Aorta (tissue), 5 donors: ENCODE results near the gene MGAT4A. TPM values are rescaled to one million over a fixed set of nuclear protein-coding genes. Genes with fewer than 3 reads are reported as not detected.

Experiments
- ATAC-seq: fragments of 200-7000 bp; cut with Tn5 transposase; one replicate; pipeline ENCODE4 v1.9.1; 2022; ENCODE audit warnings: moderate library complexity; ENCODE audit not compliant: low FRiP score
- DNase-seq, 2 donors: peaks; one replicate each; pipeline ENCODE4 v3.0.0-alpha.2; 2020
- H3K27ac ChIP-seq, 2 donors: one replicate each; pipeline ENCODE4 v1.5.1; 2013; ENCODE audit warnings: low read length in 2 of 2, mild to moderate bottlenecking in 2 of 2, moderate library complexity in 2 of 2, control low read depth in 1 of 2, inconsistent platforms in 1 of 2, low read depth in 1 of 2
- H3K27me3 ChIP-seq, 2 donors: one replicate each; pipeline ENCODE4 v1.6.1; 2013; ENCODE audit warnings: control low read depth in 1 of 2, low read length in 1 of 2, mild to moderate bottlenecking in 1 of 2, moderate library complexity in 1 of 2; ENCODE audit not compliant: insufficient read depth in 2 of 2, control insufficient read depth in 1 of 2
- H3K36me3 ChIP-seq, 2 donors: one replicate each; pipeline ENCODE4 v1.6.1; 2013; ENCODE audit warnings: control low read depth in 1 of 2, low read length in 1 of 2, mild to moderate bottlenecking in 1 of 2; ENCODE audit not compliant: insufficient read depth in 2 of 2, control insufficient read depth in 1 of 2
- H3K4me1 ChIP-seq, 2 donors: one replicate each; pipeline ENCODE4 v1.6.1; 2013; ENCODE audit warnings: low read length in 2 of 2, control low read depth in 1 of 2, mild to moderate bottlenecking in 1 of 2, moderate library complexity in 1 of 2; ENCODE audit not compliant: insufficient read depth in 2 of 2, control insufficient read depth in 1 of 2
- H3K4me3 ChIP-seq, 2 donors: one replicate each; pipeline ENCODE4 v1.5.1; 2013; ENCODE audit warnings: low read length in 2 of 2, control low read depth in 1 of 2, mild to moderate bottlenecking in 1 of 2
- H3K9me3 ChIP-seq: one replicate; pipeline ENCODE4 v1.6.1; 2013; ENCODE audit warnings: mild to moderate bottlenecking, low read length; ENCODE audit not compliant: control insufficient read depth
- WGBS, 2 donors: extraction: QIAGEN DNeasy Blood & Tissue Kit; methylation state at CpG; one replicate each; pipeline ENCODE4 v1.1.7; 2013; 5-methylcytosine and 5-hydroxymethylcytosine counted together
- intact Hi-C, 2 donors: fragments of 100-400 bp; cut with DNase I; formaldehyde crosslinking; loops; one replicate each; pipeline versions ENCODE4 v1.14.2 to v1.15.0; 2022
- polyA plus RNA-seq, 2 donors: library from polyadenylated mRNA; stranded (reverse); fragments of 200-250 nt; gene quantifications; one replicate each; pipeline ENCODE4 v1.2.3, GENCODE V29; 2013
- total RNA-seq, 2 donors: library from RNA; stranded (reverse); fragmentation: NEBNext Ultra II Directional; extraction: Animal tissue kit (Norgen Biotek cat#: 25700); gene quantifications; one replicate each; pipeline ENCODE4 v1.2.1, GENCODE V29; 2021
- donor health status: healthy with polysubstance abuse.
- donor health status: Bipolar disorder and iron deficiency.
- donor health status: DM: no; HTN: no; CAD: no.
- donor health status: DM: no; HTN: no; CAD: no.
- donor health status: DM: yes; HTN: yes; CAD: no.

The MGAT4A gene
- total and polyA plus RNA-seq, 4 donors = 4.9 to 65.8 (median 29.7) TPM

DNA sequence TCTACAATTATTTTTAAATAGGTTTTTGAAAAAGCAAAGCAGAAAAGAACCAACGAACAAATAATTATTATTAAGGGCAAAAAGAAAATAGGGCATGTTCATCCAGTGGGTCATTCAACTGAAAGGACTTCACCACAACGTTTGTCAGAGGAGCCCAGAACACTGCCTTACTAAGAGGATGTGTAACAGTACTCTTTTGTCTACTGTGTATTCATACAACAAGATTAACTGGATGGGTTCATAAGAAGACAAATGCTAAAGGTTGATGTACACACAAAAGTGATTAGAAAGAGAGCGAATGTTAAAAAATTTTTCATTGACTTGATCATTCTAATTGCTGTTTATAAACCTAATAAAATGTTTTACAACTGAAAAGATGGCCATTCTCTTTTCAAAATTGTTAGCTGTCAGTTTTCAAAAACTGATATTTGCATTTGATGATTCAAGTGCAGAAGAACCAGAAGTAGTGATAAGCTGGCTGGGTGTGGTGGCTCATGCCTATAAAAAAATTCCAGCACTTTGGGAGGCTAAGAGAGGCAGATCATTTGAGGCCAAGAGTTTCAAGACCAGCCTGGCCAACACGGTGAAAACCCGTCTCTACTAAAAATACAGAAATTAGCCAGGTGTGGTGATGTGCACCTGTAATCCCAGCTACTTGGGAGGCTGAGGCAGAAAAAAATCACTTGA, 33.1 kb downstream of the MGAT4A start:
- Histone ChIP-seq H3K4me3 (no peak overlapping the region), H3K27me3 (no peaks in the 10 kb centered on the region), H3K27ac (no peak overlapping the region), H3K36me3 (no peaks in the 10 kb centered on the region), H3K9me3 (no peaks in the 10 kb centered on the region), H3K4me1 (peaks cover 0 to 1% of the 10 kb centered on the region in 2 donors)
- intact Hi-C loops = no loop called here
- DNase-seq (no peak), ATAC-seq (no peak)
- 88 to 91% methylated on average over 5 of the region's 5 CpGs for WGBS, 2 donors

DNA sequence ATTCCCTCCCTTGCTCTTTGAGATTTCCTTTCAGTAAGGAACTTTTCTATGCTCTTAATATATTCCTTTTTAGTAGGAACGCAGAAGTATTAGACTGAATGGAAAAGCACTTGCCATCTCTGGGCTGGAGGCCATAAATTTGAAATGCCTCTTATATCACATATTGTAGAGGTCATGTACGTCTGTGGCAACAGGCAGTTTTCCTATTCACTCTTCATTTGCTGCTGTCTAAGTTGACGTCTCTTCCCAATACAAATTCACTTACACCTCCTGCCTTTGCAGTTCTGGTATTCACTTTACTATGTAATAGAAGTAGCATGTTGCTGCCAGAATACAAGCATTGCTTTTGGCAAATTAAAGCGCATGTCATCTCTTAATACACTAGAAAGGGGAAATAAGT, 34.7 kb downstream of the MGAT4A start:
- no peaks in the 10 kb centered on the region for H3K27me3 ChIP-seq
- no peaks in the 10 kb centered on the region for H3K4me1 ChIP-seq
- H3K9me3 ChIP-seq = no peaks in the 10 kb centered on the region
- H3K36me3 ChIP-seq = no peaks in the 10 kb centered on the region
- DNase-seq (no peak), ATAC-seq (no peak)
- intact Hi-C loops = no loop called here
- H3K27ac ChIP-seq = no peak overlapping the region
- no peak overlapping the region for H3K4me3 ChIP-seq
- 92 to 95% methylated on average over 4 of the region's 4 CpGs for WGBS, 2 donors

DNA sequence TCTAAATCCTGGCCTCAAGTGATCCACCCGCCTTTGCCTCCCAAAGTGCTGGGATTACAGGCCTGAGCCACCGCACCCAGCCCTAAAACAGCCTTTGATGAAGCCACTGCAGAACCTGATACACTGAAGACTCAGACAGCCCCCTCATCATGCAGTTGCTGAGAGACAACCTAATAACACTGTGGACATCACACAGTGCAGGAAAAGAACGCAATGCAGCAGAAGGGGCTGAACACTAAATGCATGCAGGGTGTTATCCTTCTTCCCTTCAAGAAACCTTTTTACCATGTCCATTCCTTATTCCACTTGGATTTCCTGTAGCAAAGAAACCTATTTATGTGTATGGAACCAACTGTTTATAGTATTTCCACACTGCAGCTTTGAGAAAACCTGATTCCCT, 35.7 kb downstream of the MGAT4A start:
- no peak for DNase-seq

DNA sequence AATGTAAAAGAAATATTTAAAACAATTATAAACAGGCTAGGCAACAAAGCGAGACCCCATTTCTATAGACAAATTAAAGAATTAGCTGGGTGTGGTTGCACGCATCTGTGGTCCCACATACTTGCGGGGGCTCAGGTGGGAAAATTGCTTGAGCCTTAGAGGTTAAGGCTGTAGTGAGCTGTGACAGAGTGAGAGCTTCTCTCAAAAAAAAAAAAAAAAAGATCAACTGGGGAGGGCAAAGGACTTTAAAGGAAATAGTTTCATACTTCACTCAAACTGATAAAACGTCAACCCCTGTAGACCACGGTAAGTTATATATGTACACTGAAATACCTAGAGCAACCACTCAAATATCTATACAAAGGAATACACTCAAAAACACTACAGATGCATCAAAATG, 37.5 kb downstream of the MGAT4A start:
- H3K9me3 ChIP-seq = no peaks in the 10 kb centered on the region
- no peak overlapping the region for H3K4me3 ChIP-seq
- no peaks in the 10 kb centered on the region for H3K4me1 ChIP-seq
- no peaks in the 10 kb centered on the region for H3K27me3 ChIP-seq
- ATAC-seq (no peak), DNase-seq (no peak)
- 91 to 98% methylated on average over 5 of the region's 5 CpGs for WGBS, 2 donors
- H3K27ac ChIP-seq = no peak overlapping the region
- H3K36me3 ChIP-seq = no peaks in the 10 kb centered on the region
- intact Hi-C loops = no loop called here

More for the DNA sequence above, 35.7 kb downstream of the MGAT4A start:
- Histone ChIP-seq H3K27me3 (no peaks in the 10 kb centered on the region), H3K9me3 (no peaks in the 10 kb centered on the region), H3K4me3 (no peak overlapping the region), H3K4me1 (no peaks in the 10 kb centered on the region), H3K27ac (no peak overlapping the region), H3K36me3 (no peaks in the 10 kb centered on the region)
- 92 to 93% methylated on average over 3 of the region's 3 CpGs for WGBS, 2 donors
- no peak for ATAC-seq
- intact Hi-C loops = no loop called here

DNA sequence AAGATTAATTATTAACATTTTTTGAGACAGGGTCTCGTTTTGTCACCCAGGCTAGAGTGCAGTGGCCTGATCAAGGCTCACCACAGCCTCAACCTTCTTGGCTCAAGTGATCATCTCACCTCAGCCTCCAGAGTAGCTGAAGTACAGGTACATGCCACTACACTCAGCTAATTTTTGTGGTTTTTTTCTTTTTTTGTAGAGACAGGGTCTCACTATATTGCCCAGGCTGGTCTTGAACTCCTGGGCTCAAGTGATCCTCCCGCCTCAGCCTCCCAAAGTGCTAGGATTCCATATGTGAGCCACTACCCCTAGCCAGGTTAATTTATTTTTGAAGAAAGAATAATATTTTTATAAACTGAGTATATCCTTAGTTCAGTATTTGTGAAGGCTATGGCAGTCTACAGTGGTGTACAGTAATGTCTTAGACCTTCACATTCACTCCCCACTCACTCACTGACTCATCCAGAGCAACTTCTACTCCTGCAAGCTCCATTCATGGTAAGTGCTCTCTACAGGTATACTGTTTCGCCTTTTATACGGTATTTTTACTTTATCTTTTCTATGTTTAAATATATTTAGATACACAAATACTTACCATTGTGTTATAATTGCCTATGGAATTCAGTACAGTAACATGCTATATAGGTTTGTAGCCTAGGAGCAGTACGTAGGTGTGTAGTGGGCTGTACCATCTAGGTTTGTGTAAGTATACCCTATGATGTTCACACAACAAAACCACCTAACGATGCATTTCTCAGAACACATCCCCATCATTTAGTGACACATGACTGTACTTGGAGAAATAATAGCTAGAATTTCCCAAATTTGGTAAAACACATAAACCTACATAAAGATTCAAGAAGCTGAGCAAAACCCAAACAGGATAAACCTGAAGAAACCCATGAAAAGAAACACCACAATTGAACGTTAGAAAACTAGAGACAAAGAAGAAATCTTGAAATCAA, 38.6 kb downstream of the MGAT4A start:
- H3K9me3 ChIP-seq = no peaks in the 10 kb centered on the region
- no peak for ATAC-seq
- 94 to 95% methylated on average over 7 of the region's 7 CpGs for WGBS, 2 donors

DNA sequence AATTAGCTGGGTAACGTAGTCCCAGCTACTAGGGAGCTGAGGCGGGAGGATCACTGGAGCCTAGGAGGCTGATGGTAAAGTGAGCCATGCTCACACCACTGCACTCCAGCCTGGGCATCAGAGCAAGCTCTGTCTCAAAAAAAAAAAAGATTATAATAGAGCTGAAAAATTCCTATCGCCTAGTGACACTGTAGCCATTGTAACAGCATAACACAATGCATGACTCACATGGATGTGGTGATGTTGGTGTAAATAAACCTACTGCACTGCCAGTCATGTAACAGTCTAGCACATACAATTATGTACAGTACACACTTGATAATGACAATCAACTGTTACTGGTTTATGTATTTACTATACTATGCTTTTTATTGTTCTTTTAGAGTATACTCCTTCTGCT, 39.6 kb downstream of the MGAT4A start:
- ATAC-seq (no peak), DNase-seq (no peak)
- Histone ChIP-seq H3K36me3 (no peaks in the 10 kb centered on the region), H3K4me1 (no peaks in the 10 kb centered on the region), H3K4me3 (no peak overlapping the region), H3K9me3 (no peaks in the 10 kb centered on the region), H3K27me3 (no peaks in the 10 kb centered on the region), H3K27ac (no peak overlapping the region)
- WGBS, 2 donors = 94 to 97% methylated on average over 3 of the region's 3 CpGs
- intact Hi-C loops = no loop called here

More for the DNA sequence above, 38.6 kb downstream of the MGAT4A start:
- no peak for DNase-seq
- H3K27ac ChIP-seq = no peak overlapping the region
- H3K27me3 ChIP-seq = no peaks in the 10 kb centered on the region
- no peaks in the 10 kb centered on the region for H3K4me1 ChIP-seq
- intact Hi-C loops = no loop called here
- H3K36me3 ChIP-seq = no peaks in the 10 kb centered on the region
- no peak overlapping the region for H3K4me3 ChIP-seq

DNA sequence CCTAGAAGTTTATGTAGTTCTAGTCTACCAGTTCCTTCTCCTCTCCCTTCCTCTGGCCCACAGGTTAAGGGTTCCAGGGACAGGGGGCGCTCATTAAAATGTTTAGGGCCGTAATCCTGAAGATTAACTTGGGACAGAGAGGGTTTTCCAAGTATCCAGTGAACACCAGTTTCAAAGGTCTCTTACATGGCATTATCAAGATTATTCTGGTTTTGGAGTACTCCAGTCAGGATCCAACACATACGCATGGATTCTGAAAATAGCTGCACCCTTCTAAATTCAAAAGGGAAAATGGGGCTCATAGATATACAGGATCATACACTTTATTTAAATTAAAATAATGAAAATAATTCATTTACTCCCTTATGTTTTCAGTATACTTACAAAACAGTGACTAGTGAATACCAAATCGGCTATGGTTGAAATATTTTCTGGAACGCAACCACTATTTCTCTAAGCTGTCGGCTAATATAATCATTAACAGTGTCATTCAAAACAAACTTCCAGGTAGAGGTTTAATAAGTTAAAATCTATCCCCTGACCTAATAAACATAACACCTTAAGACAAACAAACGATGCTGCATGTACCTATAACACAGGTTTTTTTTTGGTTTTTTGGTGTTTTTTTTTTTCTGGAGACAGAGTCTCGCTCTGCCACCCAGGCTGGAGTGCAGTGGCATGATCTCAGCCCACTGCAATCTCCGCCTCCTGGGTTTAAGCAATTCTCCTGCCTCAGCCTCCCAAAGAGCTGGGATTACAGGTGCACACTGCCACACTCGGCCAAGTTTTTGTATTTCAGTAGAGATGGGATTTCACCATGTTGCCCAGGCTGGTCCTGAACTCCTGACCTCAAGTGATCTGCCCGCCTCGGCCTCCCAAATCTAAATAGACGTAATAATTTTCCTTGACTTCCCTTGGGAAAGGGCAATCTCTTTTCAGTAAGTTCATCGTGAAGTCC, 44.7 kb downstream of the MGAT4A start:
- 95% methylated on average over 14 of the region's 14 CpGs for WGBS, 2 donors
- no peaks in the 10 kb centered on the region for H3K4me1 ChIP-seq
- no peaks in the 10 kb centered on the region for H3K9me3 ChIP-seq
- no peak overlapping the region for H3K27ac ChIP-seq
- H3K4me3 ChIP-seq = no peak overlapping the region
- H3K36me3 ChIP-seq = no peaks in the 10 kb centered on the region
- intact Hi-C loops = no loop called here
- DNase-seq = no peak
- ATAC-seq = no peak
- no peaks in the 10 kb centered on the region for H3K27me3 ChIP-seq

DNA sequence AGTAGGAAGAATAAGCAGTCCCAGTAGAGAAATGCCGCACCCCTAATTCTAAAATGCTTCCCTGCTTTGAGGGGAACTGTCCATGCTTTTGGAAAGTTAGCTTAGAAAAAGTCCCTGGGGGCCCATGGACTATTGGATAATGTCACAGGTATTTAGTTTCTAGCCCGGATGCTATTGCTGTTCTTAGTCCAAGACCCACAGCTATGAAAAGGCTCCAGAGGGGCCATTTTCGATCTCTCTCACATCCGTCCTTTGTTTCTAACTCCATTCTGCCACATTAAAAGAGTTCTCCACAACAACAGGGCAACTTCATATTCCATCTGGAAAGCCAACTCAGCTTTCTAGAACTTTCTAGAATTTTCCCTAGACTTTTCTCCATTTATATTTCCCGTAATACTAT, 47.2 kb downstream of the MGAT4A start:
- intact Hi-C loops = no loop called here
- Histone ChIP-seq H3K27ac (no peak overlapping the region), H3K27me3 (no peaks in the 10 kb centered on the region), H3K4me1 (no peaks in the 10 kb centered on the region), H3K4me3 (no peak overlapping the region), H3K9me3 (no peaks in the 10 kb centered on the region), H3K36me3 (no peaks in the 10 kb centered on the region)
- DNase-seq (no peak), ATAC-seq (no peak)
- 75 to 81% methylated on average over 5 of the region's 5 CpGs for WGBS, 2 donors
